ENCODE results near the gene GPC1. TPM values are rescaled to one million over a fixed set of nuclear protein-coding genes. Genes with fewer than 3 reads are reported as not detected.

Gene GPC1
- total and polyA plus RNA-seq, 10 of the 15 experiments (the other 5 are each of a cell fraction or from before 2014, with no cell fraction given), result 0.06 to 0.77 (median 0.23) TPM; not detected in 3

DNA sequence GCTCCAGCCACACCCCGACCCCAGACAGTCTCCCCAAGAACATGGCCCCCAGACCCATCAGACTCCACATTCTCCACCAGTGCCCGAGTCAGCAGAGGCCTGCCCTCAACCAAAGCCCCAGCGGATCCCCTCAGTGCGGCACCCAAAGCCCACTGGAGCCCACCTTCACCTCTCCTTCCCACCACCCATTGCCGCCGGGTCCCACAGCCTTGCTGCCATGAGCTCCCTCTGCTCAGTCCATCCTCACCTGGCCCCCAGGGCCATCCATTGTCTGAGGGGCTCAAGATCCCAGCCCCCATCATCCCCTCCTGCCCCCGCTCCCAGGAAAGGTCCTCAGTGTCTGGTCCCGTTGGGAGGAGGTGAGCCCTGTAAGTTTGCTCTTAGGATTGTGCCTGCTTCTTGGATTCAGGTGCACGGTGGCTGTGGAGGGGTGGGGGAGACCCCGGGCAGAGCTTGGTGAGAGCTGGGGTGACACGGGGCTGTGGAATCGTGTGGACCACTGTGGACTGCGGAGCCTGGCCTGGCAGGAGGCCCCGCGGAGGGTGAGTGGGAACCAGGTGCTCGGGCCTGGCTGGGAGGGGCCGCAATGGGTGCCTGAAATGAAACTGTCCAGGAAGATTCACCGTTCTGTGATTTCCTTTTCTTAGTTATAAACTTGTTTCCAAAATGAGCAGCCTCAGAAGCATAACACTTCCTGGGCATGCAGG, 32.7 kb upstream of the GPC1 start:
- ChIA-PET RAD21 (ENCODE audit: unreplicated experiment) (no interaction called here), CTCF (no interaction called here), POLR2A (no interaction called here), SMC1A (ENCODE audit: uncharacterized antibody, unreplicated experiment) (no interaction called here)
- H3K27me3 ChIP-seq (replicated peaks in 1 of 2; ENCODE audit: control insufficient read depth in 2 of 2, insufficient read depth in 2 of 2, low read length in 1 of 2), result no peaks in the 10 kb centered on the region; a peak in 1 of 4 replicates
- in situ Hi-C loops (cut with MboI), result no loop called here
- WGBS (ENCODE audit: insufficient coverage, insufficient replicate concordance, low lambda C conversion rate, missing lambda C conversion rate), result 49% methylated on average over 18 of the region's 18 CpGs
- H3K9me3 ChIP-seq (replicated peaks; ENCODE audit: control insufficient read depth, insufficient read depth, low read length), result no peaks in the 10 kb centered on the region
- no peak for ATAC-seq
- no peaks in the 10 kb centered on the region for H3K79me2 ChIP-seq (ENCODE audit: control insufficient read depth, insufficient read depth, low read length)
- no peak overlapping the region for H2AFZ ChIP-seq (ENCODE audit: control insufficient read depth, low read depth, low read length)
- H3K9ac ChIP-seq (ENCODE audit: control insufficient read depth, insufficient read depth, low read length), result no peak overlapping the region
- no peaks in the 10 kb centered on the region for H3K4me1 ChIP-seq (ENCODE audit: control insufficient read depth, insufficient read depth, low read length)
- no peak for FAIRE-seq
- TF ChIP-seq, protein P1, sequence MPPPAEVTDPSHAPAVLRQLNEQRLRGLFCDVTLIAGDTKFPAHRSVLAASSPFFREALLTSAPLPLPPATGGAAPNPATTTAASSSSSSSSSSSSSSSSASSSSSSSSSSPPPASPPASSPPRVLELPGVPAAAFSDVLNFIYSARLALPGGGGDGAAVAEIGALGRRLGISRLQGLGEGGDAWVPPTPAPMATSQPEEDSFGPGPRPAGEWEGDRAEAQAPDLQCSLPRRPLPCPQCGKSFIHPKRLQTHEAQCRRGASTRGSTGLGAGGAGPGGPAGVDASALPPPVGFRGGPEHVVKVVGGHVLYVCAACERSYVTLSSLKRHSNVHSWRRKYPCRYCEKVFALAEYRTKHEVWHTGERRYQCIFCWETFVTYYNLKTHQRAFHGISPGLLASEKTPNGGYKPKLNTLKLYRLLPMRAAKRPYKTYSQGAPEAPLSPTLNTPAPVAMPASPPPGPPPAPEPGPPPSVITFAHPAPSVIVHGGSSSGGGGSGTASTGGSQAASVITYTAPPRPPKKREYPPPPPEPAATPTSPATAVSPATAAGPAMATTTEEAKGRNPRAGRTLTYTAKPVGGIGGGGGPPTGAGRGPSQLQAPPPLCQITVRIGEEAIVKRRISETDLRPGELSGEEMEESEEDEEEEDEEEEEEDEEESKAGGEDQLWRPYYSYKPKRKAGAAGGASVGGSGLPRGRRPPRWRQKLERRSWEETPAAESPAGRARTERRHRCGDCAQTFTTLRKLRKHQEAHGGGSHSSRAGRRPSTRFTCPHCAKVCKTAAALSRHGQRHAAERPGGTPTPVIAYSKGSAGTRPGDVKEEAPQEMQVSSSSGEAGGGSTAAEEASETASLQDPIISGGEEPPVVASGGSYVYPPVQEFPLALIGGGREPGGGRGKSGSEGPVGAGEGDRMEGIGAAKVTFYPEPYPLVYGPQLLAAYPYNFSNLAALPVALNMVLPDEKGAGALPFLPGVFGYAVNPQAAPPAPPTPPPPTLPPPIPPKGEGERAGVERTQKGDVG (CRISPR knock-in tag; IDR thresholded peaks at IDR 0.05), result no peak
- TF ChIP-seq LARP7 (IDR thresholded peaks at IDR 0.05) (no peak), BRCA1 (IDR thresholded peaks at IDR 0.05; ENCODE audit: low read depth, low read length) (no peak), KDM1A (IDR thresholded peaks at IDR 0.05; ENCODE audit: borderline replicate concordance) (no peak), ZNF217 (IDR thresholded peaks at IDR 0.05) (no peak), MEF2B (IDR thresholded peaks at IDR 0.05; ENCODE audit: partially characterized antibody, poor library complexity, severe bottlenecking) (no peak)
- no peak overlapping the region for H3K4me3 ChIP-seq
- DNase-seq (ENCODE audit: low read depth, low spot score), result no peak
- no peak overlapping the region for H3K4me2 ChIP-seq (ENCODE audit: control insufficient read depth, insufficient read depth)
- no peaks in the 10 kb centered on the region for H3K36me3 ChIP-seq (ENCODE audit: control insufficient read depth in 2 of 2, insufficient read depth in 2 of 2, low read length in 1 of 2)
- intact Hi-C loops (cut with micrococcal nuclease; ENCODE audit: unreplicated experiment), result no loop called here
- H4K20me1 ChIP-seq (ENCODE audit: control insufficient read depth, insufficient read depth), result no peaks in the 10 kb centered on the region
- BruUV-seq (replicated peaks), result no TSS peak
- no peak overlapping the region for H3K27ac ChIP-seq (ENCODE audit: control insufficient read depth, insufficient read depth)
